ENCODE measurements around the gene GSG1L.

GRCh38 chr16:27869411-27869810 is 194.1 kb downstream of the GSG1L start:
- no peak for TF ChIP-seq CTCF (IDR thresholded peaks at IDR 0.05; ENCODE audit: low read depth, low read length)
- no peak for TF ChIP-seq MAX (IDR thresholded peaks at IDR 0.05; ENCODE audit: low read depth, low read length)

Data from NB4 (cell line).